ENCODE data around the gene GBF1.

DNA sequence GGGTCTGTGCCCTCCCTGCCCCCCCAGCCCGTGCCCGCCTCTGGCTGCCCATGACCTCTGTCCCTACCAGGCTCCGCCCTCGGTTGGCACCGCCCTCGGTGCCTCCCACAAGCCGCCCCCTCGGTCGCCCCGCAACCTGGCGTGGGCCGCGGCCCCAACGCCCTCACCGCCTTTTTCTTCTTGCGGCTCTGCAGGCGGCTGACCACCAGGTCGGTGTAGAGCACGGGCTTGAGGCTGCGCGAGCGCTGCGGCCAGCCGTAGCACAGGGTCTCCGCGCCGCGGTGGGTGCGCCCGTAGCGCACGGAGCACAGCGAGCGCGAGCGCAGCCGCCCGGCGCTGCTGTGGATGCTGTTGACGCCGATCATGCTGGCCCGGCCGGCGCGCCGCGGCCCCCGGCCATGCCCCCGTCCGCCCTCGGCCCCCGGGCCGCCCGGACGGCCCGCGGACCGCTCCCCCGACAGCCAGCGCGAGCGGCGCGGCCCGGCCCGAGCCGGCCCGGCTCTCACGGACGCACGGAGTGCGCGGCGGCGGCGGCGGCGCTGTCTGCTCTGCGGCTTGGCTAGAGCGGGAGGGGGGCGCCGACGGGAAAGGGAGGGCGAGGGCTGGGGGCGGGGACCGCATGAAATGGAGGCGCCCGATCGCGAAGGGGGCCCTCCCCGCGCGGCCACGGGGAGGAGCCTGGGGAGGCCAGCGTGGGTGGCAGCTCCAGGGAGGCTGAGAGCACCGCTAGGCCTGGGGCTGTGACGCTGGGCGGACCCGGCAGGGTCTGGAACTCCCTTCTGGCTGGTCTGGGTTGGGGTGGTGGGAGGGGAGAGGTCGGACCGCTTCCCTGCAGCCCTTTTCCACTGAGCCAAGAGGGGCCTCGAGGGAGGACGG is 163.6 kb downstream of the GBF1 start:
- TF ChIP-seq, protein P1, sequence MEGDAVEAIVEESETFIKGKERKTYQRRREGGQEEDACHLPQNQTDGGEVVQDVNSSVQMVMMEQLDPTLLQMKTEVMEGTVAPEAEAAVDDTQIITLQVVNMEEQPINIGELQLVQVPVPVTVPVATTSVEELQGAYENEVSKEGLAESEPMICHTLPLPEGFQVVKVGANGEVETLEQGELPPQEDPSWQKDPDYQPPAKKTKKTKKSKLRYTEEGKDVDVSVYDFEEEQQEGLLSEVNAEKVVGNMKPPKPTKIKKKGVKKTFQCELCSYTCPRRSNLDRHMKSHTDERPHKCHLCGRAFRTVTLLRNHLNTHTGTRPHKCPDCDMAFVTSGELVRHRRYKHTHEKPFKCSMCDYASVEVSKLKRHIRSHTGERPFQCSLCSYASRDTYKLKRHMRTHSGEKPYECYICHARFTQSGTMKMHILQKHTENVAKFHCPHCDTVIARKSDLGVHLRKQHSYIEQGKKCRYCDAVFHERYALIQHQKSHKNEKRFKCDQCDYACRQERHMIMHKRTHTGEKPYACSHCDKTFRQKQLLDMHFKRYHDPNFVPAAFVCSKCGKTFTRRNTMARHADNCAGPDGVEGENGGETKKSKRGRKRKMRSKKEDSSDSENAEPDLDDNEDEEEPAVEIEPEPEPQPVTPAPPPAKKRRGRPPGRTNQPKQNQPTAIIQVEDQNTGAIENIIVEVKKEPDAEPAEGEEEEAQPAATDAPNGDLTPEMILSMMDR (IDR thresholded peaks at IDR 0.05): no peak
- no peak for TF ChIP-seq POLR2A (IDR thresholded peaks at IDR 0.05)
